ENCODE measurements around the gene ZNF605. TPM values are rescaled to one million over a fixed set of nuclear protein-coding genes. Genes with fewer than 3 reads are reported as not detected.

ZNF605 gene
- total RNA-seq, 1 experiment from 2014 or later: 19.3 TPM

DNA sequence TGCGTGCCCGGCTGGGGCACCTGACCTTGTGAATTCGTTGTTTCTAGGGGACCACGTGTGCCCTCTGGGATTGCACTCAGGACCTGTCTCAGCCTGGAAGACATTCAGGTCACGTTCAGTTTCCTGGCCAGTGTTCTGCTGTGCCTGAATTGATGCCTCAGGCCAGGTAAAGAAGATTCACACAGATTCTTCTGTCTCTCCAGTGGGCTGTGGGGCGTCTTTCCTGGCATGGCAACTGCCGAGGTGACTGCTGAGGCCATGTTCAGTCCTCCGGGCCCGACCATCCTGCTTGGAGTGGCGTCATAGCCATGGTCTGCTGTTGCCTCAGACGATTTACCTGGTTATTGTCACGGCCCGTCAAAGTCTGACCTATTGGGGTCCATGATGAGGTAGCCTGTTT lies 13.5 kb downstream of the ZNF605 start:
- Mint-ChIP-seq H3K36me3 (ENCODE audit: insufficient read depth in 1 of 3, low read depth in 3 of 3) (peaks cover 68 to 73% (median 73%) of the 10 kb centered on the region in 3 experiments), H3K27ac (no peak overlapping the region), H3K27me3 (ENCODE audit: low read depth) (peaks cover 3% of the 10 kb centered on the region; the same call in 1 of the 2 replicates), H3K9me3 (peaks cover 67 to 70% of the 10 kb centered on the region in 2 experiments), H3K4me3 (no peak overlapping the region; a peak in 1 of 5 replicates), H3K4me1 (no peaks in the 10 kb centered on the region)
- H4K8ac ChIP-seq (replicated peaks; ENCODE audit: insufficient read length, low read depth, low read length): no peak overlapping the region
- H3K14ac ChIP-seq (ENCODE audit: insufficient read depth, low read length): no peak overlapping the region
- no peaks in the 10 kb centered on the region for H4K20me1 ChIP-seq (ENCODE audit: control insufficient read depth, insufficient read depth, insufficient read length)
- H2BK20ac ChIP-seq (ENCODE audit: low read depth, low read length, poor library complexity, severe bottlenecking): no peak overlapping the region
- H4K5ac ChIP-seq (ENCODE audit: insufficient read length, low read depth, low read length): no peak overlapping the region
- no peak overlapping the region for H2BK120ac ChIP-seq (ENCODE audit: low read depth, low read length, poor library complexity, severe bottlenecking)
- TF ChIP-seq, protein P1, sequence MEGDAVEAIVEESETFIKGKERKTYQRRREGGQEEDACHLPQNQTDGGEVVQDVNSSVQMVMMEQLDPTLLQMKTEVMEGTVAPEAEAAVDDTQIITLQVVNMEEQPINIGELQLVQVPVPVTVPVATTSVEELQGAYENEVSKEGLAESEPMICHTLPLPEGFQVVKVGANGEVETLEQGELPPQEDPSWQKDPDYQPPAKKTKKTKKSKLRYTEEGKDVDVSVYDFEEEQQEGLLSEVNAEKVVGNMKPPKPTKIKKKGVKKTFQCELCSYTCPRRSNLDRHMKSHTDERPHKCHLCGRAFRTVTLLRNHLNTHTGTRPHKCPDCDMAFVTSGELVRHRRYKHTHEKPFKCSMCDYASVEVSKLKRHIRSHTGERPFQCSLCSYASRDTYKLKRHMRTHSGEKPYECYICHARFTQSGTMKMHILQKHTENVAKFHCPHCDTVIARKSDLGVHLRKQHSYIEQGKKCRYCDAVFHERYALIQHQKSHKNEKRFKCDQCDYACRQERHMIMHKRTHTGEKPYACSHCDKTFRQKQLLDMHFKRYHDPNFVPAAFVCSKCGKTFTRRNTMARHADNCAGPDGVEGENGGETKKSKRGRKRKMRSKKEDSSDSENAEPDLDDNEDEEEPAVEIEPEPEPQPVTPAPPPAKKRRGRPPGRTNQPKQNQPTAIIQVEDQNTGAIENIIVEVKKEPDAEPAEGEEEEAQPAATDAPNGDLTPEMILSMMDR (conservative IDR thresholded peaks at IDR 0.05): no peak
- H2AFZ ChIP-seq (ENCODE audit: low read length): no peak overlapping the region
- no peak overlapping the region for H3T11ph ChIP-seq (ENCODE audit: low read length)
- H3K9me3 ChIP-seq (ENCODE audit: control insufficient read depth, low read depth, low read length): peaks cover 19% of the 10 kb centered on the region
- H4K91ac ChIP-seq (ENCODE audit: insufficient read length, low read depth, low read length): no peak overlapping the region
- H3K4me2 ChIP-seq (ENCODE audit: insufficient read depth, insufficient read length, low read length): no peak overlapping the region
- H3K18ac ChIP-seq (ENCODE audit: insufficient read length, low read depth, low read length): no peak overlapping the region
- H3K79me2 ChIP-seq (ENCODE audit: insufficient read depth, low read length): no peaks in the 10 kb centered on the region
- no CpG with 5 or more reads among the region's 13 CpGs for WGBS (ENCODE audit: extremely low coverage, insufficient read length, low lambda C conversion rate)
- H2BK12ac ChIP-seq (ENCODE audit: insufficient read length, low read depth, low read length): no peak overlapping the region
- H3K23ac ChIP-seq (ENCODE audit: insufficient read length, low read depth, low read length): no peak overlapping the region
- no peak overlapping the region for H2BK15ac ChIP-seq (ENCODE audit: low read depth, low read length)
- H3K56ac ChIP-seq (ENCODE audit: insufficient read length, low read depth, low read length): no peak overlapping the region
- H2BK5ac ChIP-seq (ENCODE audit: insufficient read length, low read length): no peak overlapping the region
- H3K79me1 ChIP-seq (ENCODE audit: insufficient read depth, low read depth, low read length, poor library complexity, severe bottlenecking): no peaks in the 10 kb centered on the region
- no peaks in the 10 kb centered on the region for H3K23me2 ChIP-seq (ENCODE audit: insufficient read length, low read depth, low read length, poor library complexity, severe bottlenecking)
- no peak overlapping the region for H2AK5ac ChIP-seq (ENCODE audit: insufficient read length, low read length)
- no peak overlapping the region for H3K4ac ChIP-seq (ENCODE audit: low read depth, low read length)
- H3K27ac ChIP-seq (ENCODE audit: insufficient read length, low read depth, low read length): no peak overlapping the region
- no peak overlapping the region for H3K9ac ChIP-seq (ENCODE audit: extremely low read depth, insufficient read length, low read length)
- H3K4me1 ChIP-seq (ENCODE audit: insufficient read depth, low read length): no peaks in the 10 kb centered on the region
- H3K27me3 ChIP-seq (ENCODE audit: insufficient read depth, low read length): no peaks in the 10 kb centered on the region
- DNase-seq: no peak
